ENCODE results near the gene FAM83C. TPM values are rescaled to one million over a fixed set of nuclear protein-coding genes. Genes with fewer than 3 reads are reported as not detected.

Gene FAM83C
- total RNA-seq, 1 donor from 2014 or later = not detected

GRCh38 chr20:35328689-35329088 lies 36.5 kb upstream of the FAM83C start:
- Histone ChIP-seq H3K4me3 (no peak overlapping the region), H3K4me1 (no peaks in the 10 kb centered on the region), H3K27ac (no peak overlapping the region), H3K36me3 (no peaks in the 10 kb centered on the region), H3K27me3 (no peaks in the 10 kb centered on the region), H4K20me1 (ENCODE audit: low read depth) (no peaks in the 10 kb centered on the region), H2AFZ (replicated peaks) (no peak overlapping the region), H3K4me2 (no peak overlapping the region), H3F3A (ENCODE audit: low read depth) (no peaks in the 10 kb centered on the region), H3K9ac (no peak overlapping the region), H3K79me2 (ENCODE audit: low read depth) (no peaks in the 10 kb centered on the region), H3K9me3 (ENCODE audit: low read depth) (no peaks in the 10 kb centered on the region)
- H3K36me3 Mint-ChIP-seq = peaks cover 2% of the 10 kb centered on the region
- no peak overlapping the region for H3K27ac Mint-ChIP-seq
- H3K4me1 Mint-ChIP-seq = peaks cover 12% of the 10 kb centered on the region
- no peaks in the 10 kb centered on the region for H3K9me3 Mint-ChIP-seq
- H3K27me3 Mint-ChIP-seq (ENCODE audit: insufficient read depth, low read depth) = no peaks in the 10 kb centered on the region
- DNase-seq (ENCODE audit: low spot score) = no peak
- TF ChIP-seq CTCF (IDR thresholded peaks at IDR 0.05) = no peak
- TF ChIP-seq EZH2phosphoT487 (IDR thresholded peaks at IDR 0.05) = no peak
- no peak for TF ChIP-seq EZH2 (IDR thresholded peaks at IDR 0.05)
- H3K4me3 Mint-ChIP-seq = no peak overlapping the region

- Histone ChIP-seq H3K79me2 (ENCODE audit: low read depth) (no peaks in the 10 kb centered on the region), H3K27me3 (no peaks in the 10 kb centered on the region), H2AFZ (replicated peaks) (no peak overlapping the region), H3K9me3 (ENCODE audit: low read depth) (no peaks in the 10 kb centered on the region), H3K27ac (no peak overlapping the region), H3K36me3 (no peaks in the 10 kb centered on the region), H3K4me2 (no peak overlapping the region), H3K9ac (no peak overlapping the region), H3K4me3 (no peak overlapping the region), H3F3A (ENCODE audit: low read depth) (no peaks in the 10 kb centered on the region), H4K20me1 (ENCODE audit: low read depth) (no peaks in the 10 kb centered on the region), H3K4me1 (no peaks in the 10 kb centered on the region)
- Mint-ChIP-seq H3K27ac (no peak overlapping the region), H3K27me3 (ENCODE audit: insufficient read depth, low read depth) (no peaks in the 10 kb centered on the region), H3K9me3 (no peaks in the 10 kb centered on the region), H3K4me1 (peaks cover 12% of the 10 kb centered on the region), H3K4me3 (no peak overlapping the region), H3K36me3 (peaks cover 2% of the 10 kb centered on the region)
- no peak for TF ChIP-seq EZH2phosphoT487 (IDR thresholded peaks at IDR 0.05)
- TF ChIP-seq CTCF (IDR thresholded peaks at IDR 0.05) = no peak
- TF ChIP-seq EZH2 (IDR thresholded peaks at IDR 0.05) = no peak
- DNase-seq (ENCODE audit: low spot score) = no peak
Measured at GRCh38 chr20:35328095-35328685, 36.0 kb upstream of the FAM83C start.

- no peak overlapping the region for H2AFZ ChIP-seq (replicated peaks)
- no peaks in the 10 kb centered on the region for H4K20me1 ChIP-seq (ENCODE audit: low read depth)
- no peak overlapping the region for H3K27ac ChIP-seq
- Mint-ChIP-seq H3K4me1 (peaks cover 12% of the 10 kb centered on the region), H3K36me3 (peaks cover 2% of the 10 kb centered on the region), H3K9me3 (no peaks in the 10 kb centered on the region), H3K4me3 (no peak overlapping the region), H3K27ac (no peak overlapping the region), H3K27me3 (ENCODE audit: insufficient read depth, low read depth) (no peaks in the 10 kb centered on the region)
- H3F3A ChIP-seq (ENCODE audit: low read depth) = no peaks in the 10 kb centered on the region
- no peak for DNase-seq (ENCODE audit: low spot score)
- H3K79me2 ChIP-seq (ENCODE audit: low read depth) = no peaks in the 10 kb centered on the region
- H3K9me3 ChIP-seq (ENCODE audit: low read depth) = no peaks in the 10 kb centered on the region
- no peak for TF ChIP-seq EZH2phosphoT487 (IDR thresholded peaks at IDR 0.05)
- TF ChIP-seq EZH2 (IDR thresholded peaks at IDR 0.05) = no peak
- TF ChIP-seq CTCF (IDR thresholded peaks at IDR 0.05) = no peak
- no peak overlapping the region for H3K9ac ChIP-seq
- no peaks in the 10 kb centered on the region for H3K4me1 ChIP-seq
- H3K36me3 ChIP-seq = no peaks in the 10 kb centered on the region
- H3K4me2 ChIP-seq = no peak overlapping the region
- no peaks in the 10 kb centered on the region for H3K27me3 ChIP-seq
- H3K4me3 ChIP-seq = no peak overlapping the region
Measured at GRCh38 chr20:35327074-35327976, 35.1 kb upstream of the FAM83C start.
